Esophagus muscularis mucosa (tissue), 4 donors: ENCODE results near the gene GPR21. TPM values are rescaled to one million over a fixed set of nuclear protein-coding genes. Genes with fewer than 3 reads are reported as not detected.

Experiments used
- DNase-seq: peaks from one replicate; pipeline ENCODE4 v3.0.0-alpha.2; 2017; ENCODE audit errors: extremely low spot score
- H3K27ac ChIP-seq, 4 donors: fragments of 200-600 bp; sonication (generic); replicated peaks in 1 of 4; 1 replicate in 3 of 4; 2 replicates in 1 of 4; pipeline ENCODE4 v1.5.1; 2016 to 2019; ENCODE audit warnings: mild to moderate bottlenecking in 1 of 4
- H3K27me3 ChIP-seq, 4 donors: fragments of 200-600 bp; sonication (generic); one replicate each; pipeline versions ENCODE4 v1.5.1 to v1.6.0; 2016 to 2019
- H3K36me3 ChIP-seq, 4 donors: fragments of 200-600 bp; sonication (generic); one replicate each; pipeline ENCODE4 v1.5.1; 2016 to 2019
- H3K4me1 ChIP-seq, 4 donors: fragments of 200-600 bp; sonication (generic); one replicate each; pipeline ENCODE4 v1.5.1; 2016 to 2019
- H3K4me3 ChIP-seq, 4 donors: fragments of 200-600 bp; sonication (generic); 1 replicate in 2 of 4; 2 replicates in 2 of 4; pipeline ENCODE4 v1.5.1; 2016 to 2019; ENCODE audit warnings: mild to moderate bottlenecking in 4 of 4, moderate library complexity in 1 of 4
- H3K9me3 ChIP-seq, 4 donors: fragments of 200-600 bp; sonication (generic); 1 replicate in 3 of 4; 2 replicates in 1 of 4; pipeline ENCODE4 v1.5.1; 2016 to 2019
- EP300 ChIP-seq: sonication (generic); formaldehyde crosslinking; IDR thresholded peaks from one replicate; pipeline ENCODE4 v1.6.1; 2017; ENCODE audit warnings: antibody characterized with exemption
- POLR2A ChIP-seq: fragments of 450-650 bp; IDR thresholded peaks from one replicate; pipeline ENCODE4 v1.6.1; 2017; ENCODE audit warnings: antibody characterized with exemption, moderate library complexity, mild to moderate bottlenecking, low read depth
- POLR2AphosphoS5 ChIP-seq, 2 donors: sonication (generic); formaldehyde crosslinking; IDR thresholded peaks; one replicate each; pipeline ENCODE4 v1.6.1; 2017; ENCODE audit warnings: antibody characterized with exemption in 2 of 2
- WGBS: methylation state at CpG from one replicate; pipeline ENCODE4 v1.1.5; 2018; 5-methylcytosine and 5-hydroxymethylcytosine counted together
- intact Hi-C: fragments of 100-400 bp; cut with DNase I; formaldehyde crosslinking; loops from one replicate; pipeline ENCODE4 v1.15.1; 2023
- total RNA-seq, 4 donors: library from RNA; depleted of rRNA; stranded (reverse); fragments of >200 nt; gene quantifications; one replicate each; pipeline versions ENCODE4 v1.1.0 to v1.2.1, GENCODE V29; 2016
- TF ChIP-seq, protein P1 (sequence below), 3 experiments: fragments of 200-600 bp in 2 of 3; fragments of 450-650 bp in 1 of 3; sonication (generic) in 2 of 3; IDR thresholded peaks; one replicate each; pipeline ENCODE4 v1.5.1; 2017 to 2019; ENCODE audit warnings: antibody characterized with exemption in 3 of 3, mild to moderate bottlenecking in 2 of 3, moderate library complexity in 1 of 3

GPR21 gene
- total RNA-seq, 4 donors from 2014 or later, result 0.33 to 1.1 (median 0.52) TPM; not detected in 1

DNA sequence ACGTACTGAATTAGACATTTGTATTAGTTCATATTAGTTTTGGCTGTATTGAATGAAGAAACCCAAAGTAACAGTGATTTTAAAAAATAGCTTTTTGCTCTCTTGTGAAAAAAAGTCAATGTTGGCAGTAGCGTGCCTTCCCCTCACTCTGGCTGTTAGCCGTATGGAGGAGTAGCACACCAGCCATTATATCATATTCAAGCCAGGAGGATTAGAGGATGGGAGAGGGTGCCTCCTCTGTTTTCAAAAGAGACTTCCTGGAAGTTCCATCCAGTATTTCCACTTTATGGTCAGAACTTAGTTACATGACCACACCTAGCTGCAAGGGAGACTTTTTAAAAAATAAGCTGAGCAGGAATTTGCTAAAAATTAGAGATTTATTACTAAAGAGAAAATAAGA lies 41.2 kb downstream of the GPR21 start:
- Histone ChIP-seq H3K4me3 (no peak overlapping the region), H3K9me3 (no peaks in the 10 kb centered on the region), H3K27me3 (no peaks in the 10 kb centered on the region), H3K36me3 (peaks cover 11 to 89% (median 53%) of the 10 kb centered on the region in 4 donors), H3K4me1 (peaks cover 4 to 21% (median 14%) of the 10 kb centered on the region in 4 donors), H3K27ac (peak overlapping the region in 2 of 4 donors; percentile 7 to 59)
- 76% methylated on average over 3 of the region's 3 CpGs for WGBS
- DNase-seq, result no peak
- intact Hi-C loops, result no loop called here
- TF ChIP-seq, protein P1, sequence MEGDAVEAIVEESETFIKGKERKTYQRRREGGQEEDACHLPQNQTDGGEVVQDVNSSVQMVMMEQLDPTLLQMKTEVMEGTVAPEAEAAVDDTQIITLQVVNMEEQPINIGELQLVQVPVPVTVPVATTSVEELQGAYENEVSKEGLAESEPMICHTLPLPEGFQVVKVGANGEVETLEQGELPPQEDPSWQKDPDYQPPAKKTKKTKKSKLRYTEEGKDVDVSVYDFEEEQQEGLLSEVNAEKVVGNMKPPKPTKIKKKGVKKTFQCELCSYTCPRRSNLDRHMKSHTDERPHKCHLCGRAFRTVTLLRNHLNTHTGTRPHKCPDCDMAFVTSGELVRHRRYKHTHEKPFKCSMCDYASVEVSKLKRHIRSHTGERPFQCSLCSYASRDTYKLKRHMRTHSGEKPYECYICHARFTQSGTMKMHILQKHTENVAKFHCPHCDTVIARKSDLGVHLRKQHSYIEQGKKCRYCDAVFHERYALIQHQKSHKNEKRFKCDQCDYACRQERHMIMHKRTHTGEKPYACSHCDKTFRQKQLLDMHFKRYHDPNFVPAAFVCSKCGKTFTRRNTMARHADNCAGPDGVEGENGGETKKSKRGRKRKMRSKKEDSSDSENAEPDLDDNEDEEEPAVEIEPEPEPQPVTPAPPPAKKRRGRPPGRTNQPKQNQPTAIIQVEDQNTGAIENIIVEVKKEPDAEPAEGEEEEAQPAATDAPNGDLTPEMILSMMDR (IDR thresholded peaks at IDR 0.05), result no peak
- no peak for TF ChIP-seq EP300
- no peak for TF ChIP-seq POLR2A
- no peak for TF ChIP-seq POLR2AphosphoS5 (IDR thresholded peaks at IDR 0.05)

DNA sequence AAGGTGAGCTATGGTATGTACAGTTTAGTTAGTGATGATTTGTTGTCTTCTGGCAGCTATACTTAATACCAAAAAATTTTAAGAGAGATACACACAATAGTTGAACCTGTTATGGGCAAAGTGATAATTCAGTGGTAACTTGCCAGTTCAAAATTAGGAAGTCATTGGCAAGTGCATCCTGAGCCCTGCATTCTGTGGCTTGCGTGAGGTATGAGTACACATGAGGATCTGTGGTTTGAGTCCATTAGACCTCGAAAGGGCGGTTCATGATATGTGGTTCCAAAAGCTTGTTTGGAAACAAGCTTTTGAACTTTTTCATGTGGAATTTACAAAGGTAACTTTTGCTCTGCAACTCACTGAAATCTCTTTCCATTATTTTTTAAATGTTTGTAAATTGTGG lies 47.0 kb downstream of the GPR21 start:
- Histone ChIP-seq H3K9me3 (no peaks in the 10 kb centered on the region), H3K4me1 (no peaks in the 10 kb centered on the region), H3K36me3 (peaks cover 11 to 99% (median 65%) of the 10 kb centered on the region in 4 donors), H3K4me3 (no peak overlapping the region), H3K27me3 (no peaks in the 10 kb centered on the region), H3K27ac (no peak overlapping the region)
- TF ChIP-seq POLR2AphosphoS5 (IDR thresholded peaks at IDR 0.05) (no peak), EP300 (no peak), POLR2A (no peak)
- TF ChIP-seq, protein P1 (IDR thresholded peaks at IDR 0.05), result no peak
- no peak for DNase-seq
- intact Hi-C loops, result no loop called here
- WGBS, result 89% methylated on average over 3 of the region's 3 CpGs

DNA sequence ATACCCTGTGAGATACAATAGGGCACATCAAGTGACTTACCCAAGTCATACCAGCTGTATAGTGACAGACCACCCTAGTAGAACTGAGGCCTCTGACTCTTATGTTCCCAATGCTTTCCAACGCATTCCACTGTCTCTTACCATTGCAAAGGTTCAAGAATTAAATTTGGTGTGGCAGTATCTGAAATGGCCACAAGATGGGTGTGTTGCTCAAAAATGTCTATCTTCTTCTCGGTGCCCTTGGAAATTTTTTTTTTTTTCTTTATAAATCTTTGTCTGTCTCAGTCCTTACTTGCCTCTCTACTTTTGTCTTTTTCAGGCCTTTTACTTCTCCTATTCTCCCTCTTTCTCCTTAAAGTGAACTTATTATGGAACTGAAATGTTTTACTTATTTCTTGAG lies 48.4 kb downstream of the GPR21 start:
- Histone ChIP-seq H3K9me3 (no peaks in the 10 kb centered on the region), H3K27ac (no peak overlapping the region), H3K36me3 (peaks cover 4 to 96% (median 65%) of the 10 kb centered on the region in 4 donors), H3K4me3 (no peak overlapping the region), H3K27me3 (no peaks in the 10 kb centered on the region), H3K4me1 (no peaks in the 10 kb centered on the region)
- no peak for TF ChIP-seq POLR2AphosphoS5 (IDR thresholded peaks at IDR 0.05)
- TF ChIP-seq POLR2A, result no peak
- no peak for TF ChIP-seq EP300
- TF ChIP-seq, protein P1 (IDR thresholded peaks at IDR 0.05), result peak; percentile 38 to 59 (median 45)
- WGBS, result 25% methylated on average over 2 of the region's 2 CpGs
- intact Hi-C loops, result no loop called here
- DNase-seq, result no peak

GRCh38 chr9:123083680-123084079 lies 50.2 kb downstream of the GPR21 start:
- 77% methylated on average over 6 of the region's 6 CpGs for WGBS
- Histone ChIP-seq H3K4me3 (no peak overlapping the region), H3K36me3 (peaks cover 12 to 96% (median 54%) of the 10 kb centered on the region in 4 donors), H3K9me3 (no peaks in the 10 kb centered on the region), H3K4me1 (peaks cover 0 to 7% (median 2%) of the 10 kb centered on the region in 4 donors), H3K27ac (no peak overlapping the region), H3K27me3 (no peaks in the 10 kb centered on the region)
- TF ChIP-seq, protein P1 (IDR thresholded peaks at IDR 0.05), result no peak
- TF ChIP-seq POLR2AphosphoS5 (IDR thresholded peaks at IDR 0.05) (no peak), EP300 (no peak), POLR2A (no peak)
- intact Hi-C loops, result no loop called here
- no peak for DNase-seq

- Histone ChIP-seq H3K36me3 (peaks cover 9 to 92% (median 50%) of the 10 kb centered on the region in 4 donors), H3K4me3 (no peak overlapping the region), H3K9me3 (no peaks in the 10 kb centered on the region), H3K27ac (no peak overlapping the region), H3K27me3 (no peaks in the 10 kb centered on the region), H3K4me1 (peaks cover 0 to 12% (median 2%) of the 10 kb centered on the region in 4 donors)
- TF ChIP-seq POLR2A (no peak), POLR2AphosphoS5 (IDR thresholded peaks at IDR 0.05) (no peak), EP300 (no peak)
- TF ChIP-seq, protein P1 (IDR thresholded peaks at IDR 0.05), result no peak
- DNase-seq, result peak; percentile 37
- intact Hi-C loops, result no loop called here
- WGBS, result 96% methylated on average over 1 of the region's 1 CpG
Measured at GRCh38 chr9:123084256-123084655, 50.8 kb downstream of the GPR21 start.
